NCI-H526 (cell line): Measurements from ENCODE around the gene CTDSPL.

Experiments
- DNase-seq, 2 experiments: peaks; one replicate each; lab custom pipeline; 2025; lab: John Stamatoyannopoulos, UW

Gene CTDSPL

DNA sequence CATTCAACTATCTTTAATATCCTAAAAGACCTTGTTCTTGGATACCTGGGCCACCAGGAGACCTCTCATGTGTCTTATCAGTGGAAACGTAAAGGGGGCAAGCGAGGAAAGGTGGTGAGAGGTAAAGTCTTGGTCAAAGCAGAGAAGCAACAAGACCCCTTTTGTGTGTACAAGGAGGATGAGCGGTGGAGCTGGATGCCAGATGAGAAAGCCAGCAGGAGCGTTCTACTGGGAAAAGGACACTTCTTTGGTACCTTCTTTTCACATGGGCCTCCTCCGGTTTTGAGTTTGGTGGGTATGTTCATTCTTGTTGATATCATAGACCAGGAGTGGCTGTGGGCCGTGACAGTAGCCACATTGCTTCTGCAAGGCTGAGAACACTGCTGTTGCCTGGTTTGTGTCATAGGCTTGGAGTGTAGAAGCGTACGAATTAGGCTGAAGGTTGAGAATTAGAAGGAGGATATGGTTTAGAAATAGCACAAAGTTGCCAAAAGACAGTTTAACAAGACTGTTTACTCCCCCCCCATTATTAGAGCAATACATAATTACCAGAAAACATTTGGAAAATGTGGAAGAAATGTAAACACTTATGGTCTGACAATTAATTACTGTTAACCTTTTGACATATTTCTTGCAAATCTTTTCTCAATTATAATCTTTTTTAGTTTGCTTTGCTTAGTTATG is 82.1 kb downstream of the CTDSPL start:
- DNase-seq = no peak

DNA sequence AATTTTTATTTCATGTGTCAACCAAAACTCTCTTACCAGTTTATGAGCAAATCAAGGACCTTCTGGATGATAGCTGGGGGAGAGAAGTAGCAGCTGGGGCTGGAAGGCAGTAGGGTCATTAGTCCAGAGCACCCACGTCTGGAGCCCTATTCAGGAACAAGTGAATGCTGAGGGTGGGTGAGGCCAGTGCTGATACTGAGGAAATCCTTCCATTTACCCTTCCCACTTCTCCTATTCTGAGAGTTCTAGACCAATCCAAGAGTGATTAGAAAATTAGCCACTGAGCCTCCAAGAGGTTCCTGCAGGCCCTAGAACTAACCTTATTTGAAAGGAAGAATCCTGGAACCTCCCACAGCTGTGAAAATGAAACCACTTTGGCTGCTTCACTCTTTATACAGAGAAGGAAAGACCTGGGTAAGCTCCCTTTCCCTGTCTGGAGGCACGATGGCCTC is 82.7 kb downstream of the CTDSPL start:
- DNase-seq = no peak

GRCh38 chr3:37945156-37945806 is 83.6 kb downstream of the CTDSPL start:
- DNase-seq = no peak

GRCh38 chr3:37945807-37946530 is 84.3 kb downstream of the CTDSPL start:
- DNase-seq = no peak

DNA sequence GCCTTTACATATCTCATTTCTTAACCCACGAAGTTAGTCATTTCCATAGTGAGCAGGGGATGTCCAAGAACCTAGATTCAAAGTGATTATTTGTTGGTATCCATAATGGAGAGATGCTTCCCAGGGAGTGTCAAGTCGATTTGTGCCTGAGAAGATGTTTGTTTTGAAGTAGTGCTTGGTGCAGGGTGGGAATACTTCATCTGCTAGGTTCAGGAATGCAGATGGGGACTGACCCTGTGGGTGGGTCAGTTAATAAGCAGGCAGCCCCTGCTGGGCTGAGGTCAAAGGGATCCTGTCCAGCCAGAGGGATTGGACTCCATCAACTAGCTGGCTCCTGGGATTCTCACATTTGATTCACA is 84.8 kb downstream of the CTDSPL start:
- DNase-seq = no peak

DNA sequence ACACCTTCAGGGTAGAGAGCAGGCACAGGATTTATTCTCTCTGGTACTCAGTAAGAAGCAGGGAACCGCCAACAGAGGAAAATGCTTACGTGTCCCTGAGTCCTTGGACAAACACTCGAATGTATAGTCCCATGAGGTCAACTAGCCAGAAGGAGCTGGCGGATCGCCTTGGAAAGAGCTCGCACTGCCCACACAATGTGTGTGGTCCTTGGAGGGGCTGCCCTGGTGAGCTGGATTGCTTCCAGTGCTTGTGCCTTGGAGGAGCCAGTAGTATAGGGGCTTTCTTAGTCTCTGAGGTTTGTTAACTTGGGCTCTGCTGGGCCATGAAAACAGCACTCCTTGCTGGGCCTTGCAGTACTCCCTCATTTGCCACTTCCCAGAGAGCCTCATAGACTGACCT is 88.2 kb downstream of the CTDSPL start:
- DNase-seq = no peak

GRCh38 chr3:37952564-37952963 is 90.9 kb downstream of the CTDSPL start:
- DNase-seq = no peak

- DNase-seq = no peak
Measured at GRCh38 chr3:37953226-37953625, 91.5 kb downstream of the CTDSPL start.

- no peak for DNase-seq
Measured at GRCh38 chr3:37953707-37954394, 92.2 kb downstream of the CTDSPL start.

- no peak for DNase-seq
Measured at GRCh38 chr3:37954881-37955280, 93.2 kb downstream of the CTDSPL start.

DNA sequence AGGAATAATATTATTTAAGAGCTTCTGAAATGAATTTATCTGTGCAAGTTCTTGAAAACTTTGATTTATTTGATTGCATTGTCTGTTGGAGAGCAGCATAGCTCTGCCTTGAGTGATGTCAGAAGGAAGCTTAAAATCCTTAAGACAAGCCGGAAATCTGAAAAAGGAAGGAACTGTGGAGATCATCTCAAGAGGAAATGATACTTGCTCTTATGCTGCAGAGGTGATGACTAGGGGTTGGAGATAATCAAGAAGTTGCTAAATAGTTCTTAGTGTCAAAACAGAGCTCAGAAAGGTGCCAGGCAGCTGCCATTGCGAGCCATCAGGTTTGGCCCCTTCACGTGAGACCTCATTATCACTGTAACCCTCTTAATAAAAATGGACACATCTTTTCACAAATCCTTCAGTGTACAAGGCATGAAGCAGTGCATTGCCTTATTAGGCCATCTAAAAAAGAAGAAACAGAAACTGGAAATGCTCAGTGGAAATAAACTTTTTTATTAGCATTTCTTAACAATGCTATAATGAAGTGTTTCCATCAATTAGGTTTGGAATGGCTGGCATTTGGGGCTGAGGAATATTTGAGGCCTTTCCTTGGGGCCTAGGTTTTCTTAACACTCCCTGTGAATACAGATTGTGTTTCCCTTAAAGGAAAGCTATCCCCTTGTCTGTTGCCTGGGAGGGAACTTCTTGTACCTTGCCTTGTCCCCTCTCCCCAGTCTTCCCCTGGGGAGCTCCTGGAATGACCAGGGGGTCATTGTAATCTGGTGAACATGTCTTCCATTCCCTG is 94.4 kb downstream of the CTDSPL start:
- no peak for DNase-seq

DNA sequence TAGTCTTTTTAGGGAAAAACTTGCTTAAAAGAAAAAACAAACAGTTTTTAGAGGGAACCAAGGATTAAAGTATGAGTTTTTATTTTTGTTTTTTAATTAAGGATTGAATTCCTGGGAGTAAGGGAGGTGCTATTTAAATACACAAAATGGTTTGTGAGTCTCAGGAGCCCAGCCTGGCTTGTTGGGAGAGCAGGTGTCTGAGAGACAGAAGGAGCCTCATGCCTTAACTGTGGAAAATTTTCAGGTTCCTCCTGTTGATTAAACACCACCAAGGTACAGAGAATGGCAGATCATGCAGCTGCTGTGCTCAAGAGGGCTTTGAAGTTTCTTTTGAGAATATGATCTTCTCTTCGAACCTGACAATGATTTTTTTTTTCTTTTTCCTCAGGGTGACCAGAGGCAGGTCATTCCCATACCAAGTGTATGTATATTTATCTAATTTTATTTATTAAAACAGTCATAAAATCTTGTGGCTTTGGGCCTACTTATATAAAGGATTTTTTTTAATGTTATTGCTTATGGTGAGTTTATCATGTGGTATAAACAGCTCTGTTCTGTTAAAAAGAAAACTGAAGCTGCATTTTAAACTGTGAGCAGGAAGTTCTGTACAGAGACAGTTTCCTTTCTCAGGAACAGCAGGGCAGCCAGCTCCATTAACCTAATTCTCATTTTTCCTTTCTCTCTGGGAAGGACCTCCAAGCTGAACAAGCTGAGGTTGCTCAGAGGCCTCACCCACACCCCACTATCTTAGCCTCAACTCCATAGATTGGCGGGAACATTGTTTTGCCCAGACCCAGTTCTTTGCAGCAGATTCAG is 95.3 kb downstream of the CTDSPL start:
- DNase-seq = no peak

DNA sequence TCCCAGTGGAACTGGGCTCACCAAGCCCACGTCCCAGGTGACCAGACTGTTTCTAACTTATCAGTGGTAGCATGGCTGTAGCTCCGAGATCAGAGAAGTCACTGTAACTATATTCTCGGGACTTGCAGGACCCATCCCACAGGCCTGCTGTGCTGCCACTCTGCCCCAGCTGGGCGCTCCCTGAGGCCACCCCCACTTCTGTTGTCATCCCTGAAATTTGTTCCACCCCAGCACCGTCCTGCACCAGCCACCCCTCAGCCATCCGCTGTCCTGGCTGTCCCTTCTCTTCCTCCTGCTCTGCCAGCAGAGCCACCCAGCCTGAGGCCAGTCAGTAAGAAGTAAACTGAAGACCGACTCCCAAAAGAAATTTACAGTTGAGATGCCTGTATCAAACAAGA is 95.9 kb downstream of the CTDSPL start:
- DNase-seq = no peak

GRCh38 chr3:37961622-37962431 is 100.1 kb downstream of the CTDSPL start:
- DNase-seq = no peak

- DNase-seq = peak in 1 of 2 experiments; percentile 36
Measured at GRCh38 chr3:37963016-37963415, 101.3 kb downstream of the CTDSPL start.

GRCh38 chr3:37963635-37964034 is 102.0 kb downstream of the CTDSPL start:
- no peak for DNase-seq

GRCh38 chr3:37964146-37964545 is 102.5 kb downstream of the CTDSPL start:
- DNase-seq = no peak

DNA sequence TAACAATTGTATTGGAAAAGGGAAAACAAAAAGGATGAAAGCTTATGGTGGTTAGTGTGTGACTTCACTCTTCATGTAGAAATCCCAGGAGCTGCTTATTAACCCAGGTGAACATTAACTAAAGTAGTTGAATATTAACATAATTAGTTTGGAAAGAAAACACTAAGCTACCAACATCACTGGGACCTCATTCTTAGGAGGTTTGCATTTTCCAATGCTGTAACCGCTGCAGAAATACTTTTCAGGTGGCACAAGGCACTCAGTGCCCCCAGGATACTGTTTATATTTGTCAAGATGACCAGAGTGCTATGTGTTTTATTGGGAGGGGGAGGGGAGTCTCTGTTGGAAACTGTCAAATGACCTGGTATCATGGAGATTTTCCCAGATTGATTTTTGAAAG is 103.0 kb downstream of the CTDSPL start:
- DNase-seq = peak in 1 of 2 experiments; percentile 15

GRCh38 chr3:37967260-37967881 is 105.7 kb downstream of the CTDSPL start:
- peak in 1 of 2 experiments; percentile 57 for DNase-seq

DNA sequence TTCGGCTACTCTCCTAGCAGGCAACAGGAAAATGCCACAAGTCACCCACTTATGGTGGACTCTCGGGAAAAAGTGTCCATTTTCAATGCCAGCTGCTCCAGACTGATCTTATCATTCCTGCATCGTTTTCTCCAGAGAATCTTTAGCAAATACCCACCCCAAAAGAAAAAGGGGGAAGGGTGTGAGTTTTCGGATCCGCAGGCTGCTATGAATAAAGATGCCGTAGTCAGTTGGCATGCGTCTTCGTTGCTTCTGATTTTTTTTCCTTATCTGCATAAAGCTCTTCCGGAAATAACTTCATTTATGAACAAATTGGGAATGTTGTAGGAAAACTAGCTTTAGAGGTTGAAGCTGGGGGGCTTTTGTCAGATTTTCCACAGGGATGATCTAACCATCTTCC is 106.5 kb downstream of the CTDSPL start:
- DNase-seq = no peak
